Smooth muscle cell (in vitro differentiated cells): ENCODE measurements around the gene RHBDD1. TPM values are rescaled to one million over a fixed set of nuclear protein-coding genes. Genes with fewer than 3 reads are reported as not detected.

Experiments
- DNase-seq: peaks from one replicate; lab custom pipeline; 2025; ENCODE audit not compliant: unreplicated experiment; lab: John Stamatoyannopoulos, UW
- H2AFZ ChIP-seq: fragments of 200-600 bp; sonication (generic); 2 replicates; pipeline ENCODE4 v1.6.0; 2016; ENCODE audit warnings: antibody characterized with exemption, low read depth, mild to moderate bottlenecking
- H3F3A ChIP-seq: fragments of 200-600 bp; sonication (generic); 2 replicates; pipeline ENCODE4 v1.6.0; 2017; ENCODE audit warnings: antibody characterized with exemption, low read depth
- H3K27ac ChIP-seq: fragments of 200-600 bp; sonication (generic); 2 replicates; pipeline ENCODE4 v1.5.1; 2016; ENCODE audit warnings: low read depth, mild to moderate bottlenecking
- H3K27me3 ChIP-seq: fragments of 200-600 bp; sonication (generic); 2 replicates; pipeline ENCODE4 v1.6.1; 2016; ENCODE audit warnings: low read depth, mild to moderate bottlenecking
- H3K36me3 ChIP-seq: fragments of 200-600 bp; sonication (generic); 2 replicates; pipeline ENCODE4 v1.5.1; 2016; ENCODE audit warnings: low read depth
- H3K4me1 ChIP-seq: fragments of 200-600 bp; sonication (generic); 2 replicates; pipeline ENCODE4 v1.5.1; 2016; ENCODE audit warnings: low read depth
- H3K4me2 ChIP-seq: fragments of 200-600 bp; sonication (generic); 2 replicates; pipeline ENCODE4 v1.6.0; 2016; ENCODE audit warnings: mild to moderate bottlenecking
- H3K4me3 ChIP-seq: fragments of 200-600 bp; sonication (generic); 2 replicates; pipeline ENCODE4 v1.5.1; 2016; ENCODE audit warnings: mild to moderate bottlenecking
- H3K79me2 ChIP-seq: fragments of 200-600 bp; sonication (generic); 2 replicates; pipeline ENCODE4 v1.6.0; 2016; ENCODE audit warnings: low read depth, mild to moderate bottlenecking
- H3K9ac ChIP-seq: fragments of 200-600 bp; sonication (generic); 2 replicates; pipeline ENCODE4 v1.6.0; 2016; ENCODE audit warnings: low read depth
- H3K9me3 ChIP-seq: fragments of 200-600 bp; sonication (generic); replicated peaks from 2 replicates; pipeline ENCODE4 v1.5.1; 2016; ENCODE audit warnings: low read depth
- H4K20me1 ChIP-seq: fragments of 200-600 bp; sonication (generic); 2 replicates; pipeline ENCODE4 v1.6.0; 2016; ENCODE audit warnings: low read depth
- WGBS: methylation state at CpG from one replicate; pipeline ENCODE4 v1.1.7; 2016; ENCODE audit warnings: low lambda C conversion rate; 5-methylcytosine and 5-hydroxymethylcytosine counted together
- polyA plus RNA-seq: library from polyadenylated mRNA; unstranded; fragments of >200 nt; fragmentation: Nextera tagmentation; extraction: Ambion mirVana; gene quantifications from 2 replicates; pipeline ENCODE4 v1.2.1, GENCODE V29; 2016
- total RNA-seq: library from RNA; depleted of rRNA; stranded (reverse); fragments of >200 nt; gene quantifications from 2 replicates; pipeline ENCODE4 v1.2.3, GENCODE V29; 2014
- TF ChIP-seq, protein P1 (sequence below): fragments of 200-600 bp; sonication (generic); IDR thresholded peaks from 2 replicates; pipeline ENCODE4 v1.5.1; 2017; ENCODE audit warnings: borderline replicate concordance, mild to moderate bottlenecking, antibody characterized with exemption; ENCODE audit not compliant: insufficient read depth, poor library complexity, severe bottlenecking

RHBDD1 gene
- total and polyA plus RNA-seq, 2 experiments from 2014 or later, result 11.3 to 20.7 TPM

DNA sequence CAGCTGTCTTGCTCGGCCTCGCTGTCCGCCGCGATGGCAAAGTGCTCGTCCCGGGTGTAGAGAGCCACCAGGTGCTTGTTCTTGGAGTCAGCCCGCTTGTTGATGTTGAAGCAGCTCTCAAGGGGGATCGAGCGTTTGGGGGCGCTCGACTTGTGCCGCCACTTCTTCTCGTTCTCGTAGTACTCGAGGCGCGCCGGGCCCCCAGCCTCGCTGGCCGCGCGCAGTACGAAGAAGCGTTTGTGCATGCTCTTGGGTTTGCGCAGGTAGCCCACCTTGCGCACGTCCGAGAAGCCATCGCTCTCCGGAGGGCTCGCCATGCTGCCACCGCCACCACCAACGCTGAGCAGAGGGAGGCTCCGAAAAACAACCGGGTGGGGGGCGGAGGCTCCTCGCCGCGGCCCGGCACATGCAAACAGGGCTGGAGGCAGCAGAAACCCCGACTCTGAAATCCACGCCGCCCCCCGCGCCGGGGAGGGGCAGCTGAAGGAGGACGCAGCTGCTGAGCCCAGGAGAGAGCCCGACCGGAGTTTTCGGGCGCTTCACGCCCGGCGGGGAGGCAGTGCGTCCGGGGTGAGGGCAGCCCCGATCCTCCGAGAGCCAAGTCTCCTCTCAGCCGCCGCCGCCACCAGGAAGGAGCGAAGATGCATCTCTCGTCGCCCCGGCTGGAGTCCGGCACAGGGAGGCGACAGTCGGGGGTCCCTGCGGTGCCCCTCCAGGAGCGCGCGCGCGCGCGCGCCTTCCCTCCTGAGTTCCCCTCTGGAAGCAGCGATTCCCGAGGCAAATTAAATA is 37.2 kb upstream of the RHBDD1 start:
- no peak for DNase-seq
- Histone ChIP-seq H3K9me3 (no peaks in the 10 kb centered on the region), H2AFZ (peak overlapping the region; percentile 44)

DNA sequence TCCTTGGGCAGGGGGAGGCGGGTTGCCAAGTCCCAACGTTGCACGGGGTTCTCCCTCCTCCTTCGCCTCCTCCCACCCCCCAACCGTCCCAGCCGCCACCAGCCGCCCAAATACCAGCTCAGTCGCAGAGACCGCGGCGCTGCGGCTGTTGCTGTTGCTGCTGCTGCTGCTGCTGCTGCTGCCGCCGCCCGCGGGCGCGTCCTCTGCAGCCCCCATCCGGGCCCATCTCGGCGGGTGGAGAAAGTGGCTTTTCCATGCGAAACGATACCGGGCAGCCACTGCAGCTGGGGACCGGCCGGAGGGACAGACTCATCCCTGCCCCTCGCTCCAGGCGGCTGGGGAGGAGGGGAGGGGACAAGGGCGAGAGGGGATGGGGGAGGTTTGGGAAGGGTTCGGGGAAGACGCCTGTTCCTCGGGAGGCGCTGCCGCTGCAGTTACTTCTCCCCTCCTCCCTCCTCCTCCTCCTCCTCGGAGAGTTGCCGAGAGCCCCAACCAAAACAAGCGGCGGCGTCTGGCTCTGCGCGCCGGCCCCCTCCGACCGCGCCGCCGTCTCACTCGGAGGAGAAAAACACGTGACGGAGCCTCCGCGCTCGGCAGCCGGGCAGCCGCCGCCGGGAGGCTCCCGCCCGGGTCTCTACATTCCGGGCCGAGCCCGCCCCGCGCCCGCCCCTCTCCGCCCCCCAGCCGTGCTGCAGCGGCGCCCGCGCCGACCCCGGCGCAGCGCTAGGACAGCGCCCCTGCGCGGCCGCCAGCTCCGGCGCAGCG is 36.5 kb upstream of the RHBDD1 start, which contains the start of gene IRS1:
IRS1 (minus strand) TSS at position 610 of the 765 bp plus-strand sequence. CDS start 1,082 bp downstream, outside the sequence.
- Histone ChIP-seq H3K36me3 (no peaks in the 10 kb centered on the region), H3K4me1 (peaks cover 21% of the 10 kb centered on the region), H3K9ac (peak within 1 kb of the TSS; percentile 57), H3K9me3 (no peaks in the 10 kb centered on the region), H3K27me3 (peaks cover 3% of the 10 kb centered on the region), H3K4me3 (peak within 1 kb of the TSS; percentile 97), H3K4me2 (peak within 1 kb of the TSS; percentile 91), H2AFZ (peak within 1 kb of the TSS; percentile 70), H3K79me2 (peaks cover 49% of the 10 kb centered on the region), H3K27ac (peak within 1 kb of the TSS; percentile 82), H4K20me1 (peaks cover 38% of the 10 kb centered on the region), H3F3A (no peaks in the 10 kb centered on the region)
- TF ChIP-seq, protein P1, sequence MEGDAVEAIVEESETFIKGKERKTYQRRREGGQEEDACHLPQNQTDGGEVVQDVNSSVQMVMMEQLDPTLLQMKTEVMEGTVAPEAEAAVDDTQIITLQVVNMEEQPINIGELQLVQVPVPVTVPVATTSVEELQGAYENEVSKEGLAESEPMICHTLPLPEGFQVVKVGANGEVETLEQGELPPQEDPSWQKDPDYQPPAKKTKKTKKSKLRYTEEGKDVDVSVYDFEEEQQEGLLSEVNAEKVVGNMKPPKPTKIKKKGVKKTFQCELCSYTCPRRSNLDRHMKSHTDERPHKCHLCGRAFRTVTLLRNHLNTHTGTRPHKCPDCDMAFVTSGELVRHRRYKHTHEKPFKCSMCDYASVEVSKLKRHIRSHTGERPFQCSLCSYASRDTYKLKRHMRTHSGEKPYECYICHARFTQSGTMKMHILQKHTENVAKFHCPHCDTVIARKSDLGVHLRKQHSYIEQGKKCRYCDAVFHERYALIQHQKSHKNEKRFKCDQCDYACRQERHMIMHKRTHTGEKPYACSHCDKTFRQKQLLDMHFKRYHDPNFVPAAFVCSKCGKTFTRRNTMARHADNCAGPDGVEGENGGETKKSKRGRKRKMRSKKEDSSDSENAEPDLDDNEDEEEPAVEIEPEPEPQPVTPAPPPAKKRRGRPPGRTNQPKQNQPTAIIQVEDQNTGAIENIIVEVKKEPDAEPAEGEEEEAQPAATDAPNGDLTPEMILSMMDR, result no peak
- WGBS, result under 1% methylated on average over 30 of the region's 82 CpGs
- peak; percentile 64 for DNase-seq

More for the DNA sequence above, 37.2 kb upstream of the RHBDD1 start:
- no peaks in the 10 kb centered on the region for H3K27me3 ChIP-seq
- peaks cover 38% of the 10 kb centered on the region for H4K20me1 ChIP-seq
- no peaks in the 10 kb centered on the region for H3F3A ChIP-seq
- H3K4me2 ChIP-seq, result peak overlapping the region; percentile 91
- H3K79me2 ChIP-seq, result peaks cover 57% of the 10 kb centered on the region
- peak overlapping the region; percentile 97 for H3K4me3 ChIP-seq
- H3K4me1 ChIP-seq, result peaks cover 24% of the 10 kb centered on the region
- peak overlapping the region; percentile 82 for H3K27ac ChIP-seq
- WGBS, result 5% methylated on average over 69 of the region's 80 CpGs
- H3K36me3 ChIP-seq, result no peaks in the 10 kb centered on the region
- TF ChIP-seq, protein P1, result no peak
- peak overlapping the region; percentile 27 for H3K9ac ChIP-seq

DNA sequence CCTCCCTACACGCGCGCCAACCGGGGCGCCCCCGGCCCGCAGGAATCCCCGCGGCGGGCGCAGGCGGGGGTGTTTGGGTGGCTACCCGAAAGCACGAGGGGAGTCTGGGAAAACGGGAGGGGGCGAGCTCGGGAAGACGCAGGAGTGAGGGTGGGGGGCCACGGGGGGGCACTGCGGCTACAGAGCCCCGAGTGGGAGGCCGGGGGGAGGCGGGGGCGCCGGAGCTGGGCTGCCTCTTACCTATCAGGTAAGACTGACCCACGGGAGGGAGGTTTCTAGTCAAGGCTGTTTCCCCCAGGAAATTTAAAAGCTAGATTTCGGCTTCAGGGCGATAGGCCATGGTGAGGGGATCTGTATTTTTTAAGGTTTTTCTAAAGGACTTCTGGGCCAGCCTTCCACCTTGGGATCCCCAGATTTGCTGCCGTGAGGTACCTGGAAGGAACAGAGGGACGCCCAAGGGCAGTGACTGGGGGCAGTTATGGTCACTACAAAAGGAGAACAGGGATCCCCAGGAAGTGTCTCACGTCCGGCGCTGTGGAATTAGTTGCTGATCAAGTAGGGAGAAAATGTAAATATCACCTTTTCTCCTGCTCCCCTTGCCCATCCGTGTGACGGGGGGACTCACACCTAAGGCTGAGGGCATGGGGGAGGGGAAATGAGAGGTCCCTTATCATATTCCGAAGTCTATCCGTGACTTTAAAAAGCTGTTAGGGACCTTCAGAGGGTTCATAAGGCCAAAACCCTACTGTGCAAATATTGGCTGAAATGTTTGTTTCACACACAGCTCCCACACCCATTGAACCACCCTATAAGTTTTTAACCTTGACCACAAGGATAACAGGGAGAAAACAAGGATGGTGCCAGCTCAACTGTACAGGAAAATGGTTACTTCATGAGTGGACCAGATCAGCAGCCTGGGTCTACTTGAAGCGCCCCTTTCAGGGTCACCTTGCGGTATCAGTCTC is 35.6 kb upstream of the RHBDD1 start:
- H3K36me3 ChIP-seq, result no peaks in the 10 kb centered on the region
- H3K9ac ChIP-seq, result peak overlapping the region; percentile 57
- peaks cover 40% of the 10 kb centered on the region for H3K79me2 ChIP-seq
- no peaks in the 10 kb centered on the region for H3K9me3 ChIP-seq
- H3K27me3 ChIP-seq, result peaks cover 5% of the 10 kb centered on the region
- whole genome bisulfite sequencing, result 5% methylated on average over 23 of the region's 39 CpGs
- DNase-seq, result no peak
- TF ChIP-seq, protein P1, result peak; percentile 40
- H3K27ac ChIP-seq, result peak overlapping the region; percentile 82
- peak overlapping the region; percentile 97 for H3K4me3 ChIP-seq
- peak overlapping the region; percentile 70 for H2AFZ ChIP-seq
- peak overlapping the region; percentile 91 for H3K4me2 ChIP-seq
- peaks cover 15% of the 10 kb centered on the region for H3K4me1 ChIP-seq
- no peaks in the 10 kb centered on the region for H3F3A ChIP-seq
- peaks cover 30% of the 10 kb centered on the region for H4K20me1 ChIP-seq
